ENCODE measurements around the gene PEX3. TPM values are rescaled to one million over a fixed set of nuclear protein-coding genes. Genes with fewer than 3 reads are reported as not detected.
"Not testable (repeated sequence)": the region's sequence is repeated elsewhere in the genome, so short reads cannot be mapped to it uniquely, and the experiment has no call there.

The PEX3 gene
- total RNA-seq, 1 donor from 2014 or later: 17.4 TPM

DNA sequence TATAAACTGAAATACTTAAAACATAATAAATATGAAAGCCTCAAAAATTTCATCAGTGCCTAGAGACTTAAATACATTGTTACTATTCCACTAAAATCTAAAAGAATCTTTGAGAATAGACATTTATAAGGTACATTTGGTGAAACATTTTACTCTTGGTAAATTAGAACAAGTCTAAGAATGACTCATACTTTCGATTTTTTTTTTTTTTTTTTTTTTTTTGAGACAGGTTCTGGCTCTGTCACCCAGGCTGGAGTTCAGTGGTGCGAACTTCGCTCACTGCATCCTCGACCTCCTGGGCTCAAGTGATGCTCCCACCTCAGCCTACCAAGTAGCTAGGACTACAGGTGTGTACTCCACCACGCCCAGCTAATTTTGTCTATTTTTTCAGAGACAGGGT is 54.5 kb downstream of the PEX3 start:
- Histone ChIP-seq H3K4me1 (peaks cover 10% of the 10 kb centered on the region), H3K4me3 (no peak overlapping the region), H3K27me3 (no peaks in the 10 kb centered on the region), H3K36me3 (peaks cover 0 to 3% of the 10 kb centered on the region in 2 donors), H3K9me3 (no peaks in the 10 kb centered on the region), H3K27ac (no peak overlapping the region)
- no peak for DNase-seq (ENCODE audit: extremely low spot score in 2 of 2)
- intact Hi-C loops (cut with DNase I): no loop called here
- TF ChIP-seq, protein P1, sequence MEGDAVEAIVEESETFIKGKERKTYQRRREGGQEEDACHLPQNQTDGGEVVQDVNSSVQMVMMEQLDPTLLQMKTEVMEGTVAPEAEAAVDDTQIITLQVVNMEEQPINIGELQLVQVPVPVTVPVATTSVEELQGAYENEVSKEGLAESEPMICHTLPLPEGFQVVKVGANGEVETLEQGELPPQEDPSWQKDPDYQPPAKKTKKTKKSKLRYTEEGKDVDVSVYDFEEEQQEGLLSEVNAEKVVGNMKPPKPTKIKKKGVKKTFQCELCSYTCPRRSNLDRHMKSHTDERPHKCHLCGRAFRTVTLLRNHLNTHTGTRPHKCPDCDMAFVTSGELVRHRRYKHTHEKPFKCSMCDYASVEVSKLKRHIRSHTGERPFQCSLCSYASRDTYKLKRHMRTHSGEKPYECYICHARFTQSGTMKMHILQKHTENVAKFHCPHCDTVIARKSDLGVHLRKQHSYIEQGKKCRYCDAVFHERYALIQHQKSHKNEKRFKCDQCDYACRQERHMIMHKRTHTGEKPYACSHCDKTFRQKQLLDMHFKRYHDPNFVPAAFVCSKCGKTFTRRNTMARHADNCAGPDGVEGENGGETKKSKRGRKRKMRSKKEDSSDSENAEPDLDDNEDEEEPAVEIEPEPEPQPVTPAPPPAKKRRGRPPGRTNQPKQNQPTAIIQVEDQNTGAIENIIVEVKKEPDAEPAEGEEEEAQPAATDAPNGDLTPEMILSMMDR (IDR thresholded peaks at IDR 0.05): no peak
- TF ChIP-seq POLR2A (IDR thresholded peaks at IDR 0.05): no peak
- TF ChIP-seq POLR2AphosphoS5 (IDR thresholded peaks at IDR 0.05; ENCODE audit: insufficient read depth in 1 of 2, low read depth in 1 of 2): no peak

DNA sequence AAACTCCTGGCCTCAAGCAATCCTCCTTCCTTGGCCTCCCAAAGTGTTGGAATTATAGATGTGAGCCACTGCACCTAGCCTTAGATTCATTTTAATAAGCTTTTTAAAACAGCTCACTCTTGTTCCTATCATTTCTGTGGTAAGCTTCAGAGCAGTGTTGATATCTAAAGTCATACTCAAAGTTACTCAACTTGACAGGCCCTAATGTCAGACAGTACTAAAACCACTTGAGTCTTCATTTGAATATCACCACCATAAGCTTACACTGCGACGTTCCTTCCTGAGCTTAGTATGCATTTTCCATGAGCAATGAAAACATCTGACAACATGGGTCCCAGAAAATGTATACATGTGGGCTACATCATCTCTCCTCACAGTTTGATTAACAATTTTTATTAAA is 54.9 kb downstream of the PEX3 start:
- no peak for DNase-seq (ENCODE audit: extremely low spot score in 2 of 2)
- TF ChIP-seq POLR2AphosphoS5 (IDR thresholded peaks at IDR 0.05; ENCODE audit: insufficient read depth in 1 of 2, low read depth in 1 of 2) (no peak), POLR2A (IDR thresholded peaks at IDR 0.05) (no peak)
- TF ChIP-seq, protein P1 (IDR thresholded peaks at IDR 0.05): no peak
- H3K9me3 ChIP-seq: no peaks in the 10 kb centered on the region
- H3K27me3 ChIP-seq: no peaks in the 10 kb centered on the region
- H3K36me3 ChIP-seq: peaks cover 0 to 3% of the 10 kb centered on the region in 2 donors
- no peak overlapping the region for H3K27ac ChIP-seq
- H3K4me3 ChIP-seq: no peak overlapping the region
- intact Hi-C loops (cut with DNase I): no loop called here
- H3K4me1 ChIP-seq: peaks cover 14% of the 10 kb centered on the region

DNA sequence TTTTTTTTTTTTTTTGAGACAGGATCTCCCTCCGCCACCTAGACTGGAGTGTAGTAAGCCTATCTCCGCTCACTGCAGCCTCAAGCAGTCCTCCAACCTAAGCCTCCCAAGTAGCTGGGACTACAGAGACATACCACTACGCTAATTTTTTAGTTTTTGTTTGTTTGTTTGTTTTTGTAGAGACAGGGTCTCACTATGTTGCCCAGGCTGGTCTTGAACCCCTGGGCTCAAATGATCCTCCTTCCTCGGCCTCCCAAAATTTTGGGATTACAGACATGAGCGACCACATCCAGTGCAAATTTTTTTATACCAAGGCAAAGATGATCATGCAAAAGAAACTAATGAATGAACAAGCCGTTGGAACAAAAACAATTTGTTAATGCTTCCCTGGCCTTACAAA is 55.6 kb downstream of the PEX3 start:
- Histone ChIP-seq H3K4me3 (no peak overlapping the region), H3K27ac (no peak overlapping the region), H3K27me3 (no peaks in the 10 kb centered on the region), H3K4me1 (peaks cover 18% of the 10 kb centered on the region), H3K36me3 (peaks cover 0 to 3% of the 10 kb centered on the region in 2 donors), H3K9me3 (no peaks in the 10 kb centered on the region)
- intact Hi-C loops (cut with DNase I): no loop called here
- DNase-seq (ENCODE audit: extremely low spot score in 2 of 2): no peak
- TF ChIP-seq, protein P1 (IDR thresholded peaks at IDR 0.05): no peak
- TF ChIP-seq POLR2A (IDR thresholded peaks at IDR 0.05) (no peak), POLR2AphosphoS5 (IDR thresholded peaks at IDR 0.05; ENCODE audit: insufficient read depth in 1 of 2, low read depth in 1 of 2) (no peak)

GRCh38 chr6:143506620-143507019 is 56.0 kb downstream of the PEX3 start:
- Histone ChIP-seq H3K9me3 (no peaks in the 10 kb centered on the region), H3K4me3 (no peak overlapping the region), H3K27me3 (no peaks in the 10 kb centered on the region), H3K36me3 (peaks cover 0 to 3% of the 10 kb centered on the region in 2 donors), H3K27ac (no peak overlapping the region), H3K4me1 (peaks cover 18% of the 10 kb centered on the region)
- TF ChIP-seq POLR2A (IDR thresholded peaks at IDR 0.05) (no peak), POLR2AphosphoS5 (IDR thresholded peaks at IDR 0.05; ENCODE audit: insufficient read depth in 1 of 2, low read depth in 1 of 2) (no peak)
- TF ChIP-seq, protein P1 (IDR thresholded peaks at IDR 0.05): no peak
- no peak for DNase-seq (ENCODE audit: extremely low spot score in 2 of 2)
- intact Hi-C loops (cut with DNase I): no loop called here

DNA sequence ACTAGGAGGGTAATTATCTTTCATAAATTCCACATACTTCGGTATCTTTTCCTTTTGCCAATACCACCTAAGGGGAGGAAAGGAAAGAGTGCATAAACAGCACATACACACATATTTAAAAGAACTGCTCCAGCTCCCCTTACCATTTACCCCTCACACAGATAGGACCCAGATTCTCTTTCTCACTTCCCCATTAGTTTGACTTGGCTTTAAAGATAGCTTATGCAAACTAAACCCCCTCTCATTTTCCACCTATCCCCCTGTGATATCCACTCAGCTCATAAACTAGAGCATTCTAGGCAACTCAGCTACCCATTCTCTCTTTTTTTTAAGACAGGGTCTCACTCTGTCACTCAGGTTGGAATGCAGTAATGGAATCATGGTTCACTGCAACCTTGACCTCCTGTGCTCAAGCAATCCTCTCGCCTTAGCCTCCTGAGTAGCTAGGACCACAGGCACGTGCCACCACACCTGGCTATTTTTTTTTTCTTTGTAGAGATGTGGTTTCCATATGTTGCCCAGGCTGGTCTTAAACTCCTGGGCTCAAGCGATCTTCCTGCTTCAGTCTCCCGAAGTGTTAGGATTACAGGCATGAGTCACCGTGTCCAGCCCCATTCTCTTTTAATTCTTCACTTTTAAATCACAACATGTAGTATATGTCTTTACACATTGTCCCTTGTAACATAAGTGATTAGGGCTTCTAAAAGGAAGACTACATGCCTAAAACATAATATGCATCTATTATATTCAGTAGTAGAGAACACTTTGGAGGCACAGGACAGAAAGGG is 56.9 kb downstream of the PEX3 start:
- peaks cover 25% of the 10 kb centered on the region for H3K4me1 ChIP-seq
- peaks cover 0 to 3% of the 10 kb centered on the region in 2 donors for H3K36me3 ChIP-seq
- DNase-seq (ENCODE audit: extremely low spot score in 2 of 2): no peak
- intact Hi-C loops (cut with DNase I): no loop called here
- no peaks in the 10 kb centered on the region for H3K27me3 ChIP-seq
- H3K27ac ChIP-seq: no peak overlapping the region
- TF ChIP-seq, protein P1 (IDR thresholded peaks at IDR 0.05): no peak
- TF ChIP-seq POLR2AphosphoS5 (IDR thresholded peaks at IDR 0.05; ENCODE audit: insufficient read depth in 1 of 2, low read depth in 1 of 2): no peak
- TF ChIP-seq POLR2A (IDR thresholded peaks at IDR 0.05): no peak
- H3K9me3 ChIP-seq: no peaks in the 10 kb centered on the region
- no peak overlapping the region for H3K4me3 ChIP-seq

DNA sequence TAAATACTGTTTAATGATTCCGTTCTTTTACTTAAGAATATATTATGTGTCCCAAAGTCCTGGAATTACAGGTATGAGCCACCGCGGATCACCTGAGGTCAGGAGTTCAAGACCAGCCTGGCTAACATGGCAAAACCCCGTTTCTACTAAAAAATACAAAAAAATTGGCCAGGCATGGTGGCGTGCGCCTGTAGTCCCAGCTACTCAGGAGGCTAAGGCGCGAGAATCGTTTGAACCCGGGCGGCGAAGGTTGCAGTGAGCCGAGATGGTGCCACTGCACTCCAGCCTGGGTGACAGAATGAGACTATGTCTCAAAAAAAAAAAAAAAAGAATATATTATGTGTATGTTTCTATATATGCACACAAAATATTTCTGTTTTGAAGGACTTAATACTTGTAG is 59.7 kb downstream of the PEX3 start:
- intact Hi-C loops (cut with DNase I); H3K36me3 ChIP-seq; H3K9me3 ChIP-seq; H3K27me3 ChIP-seq; DNase-seq (ENCODE audit: extremely low spot score in 2 of 2): not testable (repeated sequence)
- Histone ChIP-seq H3K27ac (peak overlapping the region; percentile 85), H3K4me1 (peaks cover 25% of the 10 kb centered on the region), H3K4me3 (peak overlapping the region in 1 of 2 donors; percentile 88)
